ENCODE data around the gene CEACAM6.

DNA sequence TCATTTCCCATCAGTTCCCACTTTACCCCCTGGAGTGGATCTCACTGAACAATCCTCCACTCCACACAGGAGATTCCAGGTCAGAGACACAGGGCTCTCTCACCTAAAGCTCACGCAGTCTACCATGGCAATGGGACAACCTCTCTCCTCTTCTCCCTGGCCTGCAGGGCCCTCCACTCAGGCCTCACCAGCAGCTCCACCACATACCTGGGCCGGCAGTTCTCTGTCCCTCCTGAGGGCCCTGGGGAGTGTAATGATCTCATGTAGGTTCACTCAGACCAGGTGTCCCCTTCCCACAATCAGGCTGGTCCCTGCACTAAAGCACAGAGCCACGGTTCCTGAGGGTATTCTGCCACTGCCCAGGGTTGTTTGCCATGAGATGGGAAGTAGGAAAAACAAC is 56.7 kb downstream of the CEACAM6 start:
- TF ChIP-seq, protein P1, sequence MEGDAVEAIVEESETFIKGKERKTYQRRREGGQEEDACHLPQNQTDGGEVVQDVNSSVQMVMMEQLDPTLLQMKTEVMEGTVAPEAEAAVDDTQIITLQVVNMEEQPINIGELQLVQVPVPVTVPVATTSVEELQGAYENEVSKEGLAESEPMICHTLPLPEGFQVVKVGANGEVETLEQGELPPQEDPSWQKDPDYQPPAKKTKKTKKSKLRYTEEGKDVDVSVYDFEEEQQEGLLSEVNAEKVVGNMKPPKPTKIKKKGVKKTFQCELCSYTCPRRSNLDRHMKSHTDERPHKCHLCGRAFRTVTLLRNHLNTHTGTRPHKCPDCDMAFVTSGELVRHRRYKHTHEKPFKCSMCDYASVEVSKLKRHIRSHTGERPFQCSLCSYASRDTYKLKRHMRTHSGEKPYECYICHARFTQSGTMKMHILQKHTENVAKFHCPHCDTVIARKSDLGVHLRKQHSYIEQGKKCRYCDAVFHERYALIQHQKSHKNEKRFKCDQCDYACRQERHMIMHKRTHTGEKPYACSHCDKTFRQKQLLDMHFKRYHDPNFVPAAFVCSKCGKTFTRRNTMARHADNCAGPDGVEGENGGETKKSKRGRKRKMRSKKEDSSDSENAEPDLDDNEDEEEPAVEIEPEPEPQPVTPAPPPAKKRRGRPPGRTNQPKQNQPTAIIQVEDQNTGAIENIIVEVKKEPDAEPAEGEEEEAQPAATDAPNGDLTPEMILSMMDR (IDR thresholded peaks at IDR 0.05): no peak
- TF ChIP-seq YY1 (IDR thresholded peaks at IDR 0.05; ENCODE audit: low read depth) (no peak), EZH2phosphoT487 (IDR thresholded peaks at IDR 0.05; ENCODE audit: borderline replicate concordance, low read depth) (no peak), EP300 (IDR thresholded peaks at IDR 0.05; ENCODE audit: borderline replicate concordance in 1 of 2, low read depth in 1 of 2, low read length in 1 of 2) (no peak)

All from SK-N-SH (cell line).